Inferior parietal cortex (tissue), 1 donor: Measurements from ENCODE around the gene SLC16A13.
"Not testable (repeated sequence)": the region's sequence is repeated elsewhere in the genome, so short reads cannot be mapped to it uniquely, and the experiment has no call there.

Source experiments
- DNase-seq: peaks from one replicate; pipeline ENCODE4 v3.0.0-alpha.2; 2016; ENCODE audit errors: extremely low spot score

SLC16A13 gene

GRCh38 chr17:7064261-7064660 is 28.4 kb downstream of the SLC16A13 start:
- no peak for DNase-seq

GRCh38 chr17:7067198-7067597 is 31.4 kb downstream of the SLC16A13 start:
- no peak for DNase-seq

- no peak for DNase-seq
Observed at GRCh38 chr17:7068268-7068667, 32.5 kb downstream of the SLC16A13 start.

GRCh38 chr17:7070712-7071111 is 34.9 kb downstream of the SLC16A13 start:
- DNase-seq: no peak

DNA sequence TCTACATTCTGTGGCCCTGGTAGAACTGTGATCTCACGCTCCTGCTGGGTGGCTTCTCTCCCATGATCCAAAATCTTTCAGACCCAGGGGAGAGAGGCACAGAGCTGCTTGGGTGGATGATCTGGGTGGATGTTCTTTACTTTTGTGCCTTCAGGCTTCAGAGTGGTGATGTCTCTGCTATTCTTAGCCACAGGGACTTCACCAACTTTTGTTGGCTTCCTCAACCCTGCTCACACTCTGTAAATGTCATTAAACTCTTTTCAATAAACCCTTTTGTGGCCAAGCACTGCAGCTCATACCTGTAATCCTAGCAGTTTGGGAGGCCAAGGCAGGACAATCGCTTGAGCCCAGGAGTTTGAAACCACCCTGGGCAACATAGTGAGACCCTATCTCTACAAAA is 36.6 kb downstream of the SLC16A13 start:
- no peak for DNase-seq

DNA sequence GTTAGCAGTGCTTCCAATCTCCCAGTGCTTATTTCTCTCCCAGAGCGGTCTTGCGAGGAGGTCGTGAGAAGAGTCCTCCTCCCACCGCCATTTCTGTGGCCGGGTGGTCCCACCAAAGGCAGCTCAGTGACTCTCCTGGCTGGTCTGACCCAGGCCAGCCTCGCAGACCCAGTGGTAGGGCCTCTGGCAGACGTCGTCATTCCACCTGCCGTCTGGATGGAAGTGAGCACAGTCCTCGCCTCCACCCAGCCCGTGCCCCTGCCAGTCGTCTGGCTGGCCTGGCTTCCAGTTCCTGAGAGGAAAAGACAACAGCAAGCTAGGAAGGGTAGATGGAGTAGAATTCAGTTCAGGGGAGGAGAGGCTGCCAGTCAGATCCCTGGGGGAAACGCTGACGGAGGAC is 39.1 kb downstream of the SLC16A13 start:
- no peak for DNase-seq

DNA sequence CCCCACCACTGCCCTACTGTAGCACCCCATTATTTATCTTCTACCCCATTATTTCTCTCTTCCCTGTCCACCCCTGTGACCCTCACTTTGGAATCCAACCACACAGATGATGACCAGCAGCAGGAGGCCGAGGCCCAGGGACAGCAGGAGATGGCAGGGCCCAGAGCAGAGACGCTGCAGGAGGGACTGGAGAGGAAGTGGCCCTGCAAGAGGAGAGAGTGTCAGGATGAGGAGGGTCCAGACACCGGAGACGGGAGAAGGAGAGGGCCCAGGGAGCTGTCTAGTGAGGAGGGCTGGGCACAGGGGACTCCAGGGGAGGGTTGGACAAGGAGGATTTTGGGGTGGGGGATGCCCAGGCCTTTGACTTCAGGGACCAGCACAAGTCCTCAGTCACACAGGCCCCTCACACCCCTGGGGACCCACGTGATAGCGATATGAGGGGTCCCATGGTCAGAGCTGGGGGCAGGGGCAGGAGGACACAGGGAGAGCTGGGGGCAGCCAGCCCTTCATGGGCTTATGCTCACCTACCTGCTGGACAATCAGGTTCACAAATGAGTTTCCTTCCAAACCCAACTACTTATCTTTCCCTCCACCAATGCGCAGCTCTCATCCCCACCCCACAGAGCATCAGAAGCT is 42.2 kb downstream of the SLC16A13 start:
- DNase-seq: no peak

DNA sequence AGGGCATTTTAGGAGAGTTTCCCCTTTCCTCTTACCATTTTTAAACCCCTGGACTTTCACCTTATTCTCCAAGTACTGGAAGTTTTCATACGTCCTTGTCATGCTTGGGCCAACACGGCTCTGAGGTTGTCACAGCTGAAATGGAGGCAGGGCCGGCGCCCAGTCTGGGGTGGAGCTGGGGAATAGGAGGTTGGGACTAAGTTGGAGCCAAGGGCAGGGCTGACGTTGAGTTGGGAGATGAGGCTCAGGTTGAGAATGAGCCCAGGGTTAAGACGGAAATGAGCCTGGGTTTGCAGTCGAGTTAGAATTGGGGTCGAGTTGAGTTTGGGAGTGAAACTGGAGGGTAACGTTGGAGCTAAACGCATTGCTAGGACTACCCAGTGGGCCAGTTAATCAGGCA is 42.9 kb downstream of the SLC16A13 start:
- DNase-seq: no peak

DNA sequence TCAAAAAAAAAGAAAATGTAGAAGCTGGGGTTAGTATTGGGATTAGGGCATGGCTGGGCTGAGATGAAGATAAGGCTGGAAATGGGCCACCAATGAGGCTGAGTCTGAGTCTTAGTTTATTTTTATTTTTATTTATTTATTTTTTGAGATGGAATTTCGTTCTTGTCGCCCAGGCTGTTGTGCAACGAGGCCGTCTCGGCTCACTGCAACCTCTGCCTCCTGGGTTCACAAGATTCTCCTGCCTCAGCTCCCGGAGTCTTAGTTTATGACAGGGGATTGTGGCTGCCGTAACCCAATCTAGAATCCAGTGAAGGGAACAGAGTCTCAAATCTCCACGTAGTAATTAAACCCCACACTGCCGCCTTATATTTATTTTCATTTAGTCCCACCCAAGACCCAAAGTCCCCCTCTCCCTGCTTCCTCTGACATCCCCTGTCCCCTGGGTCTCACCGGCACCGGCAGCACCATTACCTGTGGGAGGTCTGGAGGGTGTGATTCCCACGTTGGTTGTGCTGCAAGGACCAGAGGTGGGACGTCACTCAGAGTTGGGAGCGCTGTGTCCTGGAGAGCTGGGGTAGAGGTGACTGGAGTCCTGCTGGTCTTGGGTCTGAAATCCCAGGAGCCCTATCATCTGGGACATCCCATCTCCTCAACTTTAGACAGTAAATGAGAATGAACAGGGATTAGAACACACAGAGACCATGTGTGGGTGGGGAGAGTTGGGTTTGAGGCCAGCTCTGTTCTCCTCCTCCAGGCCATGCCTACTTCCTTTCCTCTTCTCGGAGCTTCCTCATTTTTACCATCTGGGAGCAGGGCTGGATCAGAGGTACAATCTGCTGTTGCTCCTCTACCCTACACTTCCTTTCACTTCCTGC is 44.0 kb downstream of the SLC16A13 start, which contains the start of gene CLEC10A:
TSS of gene CLEC10A (minus strand) at position 671 of the 875 bp plus-strand sequence. CDS start 1,439 bp downstream, outside the sequence.
- no peak for DNase-seq

DNA sequence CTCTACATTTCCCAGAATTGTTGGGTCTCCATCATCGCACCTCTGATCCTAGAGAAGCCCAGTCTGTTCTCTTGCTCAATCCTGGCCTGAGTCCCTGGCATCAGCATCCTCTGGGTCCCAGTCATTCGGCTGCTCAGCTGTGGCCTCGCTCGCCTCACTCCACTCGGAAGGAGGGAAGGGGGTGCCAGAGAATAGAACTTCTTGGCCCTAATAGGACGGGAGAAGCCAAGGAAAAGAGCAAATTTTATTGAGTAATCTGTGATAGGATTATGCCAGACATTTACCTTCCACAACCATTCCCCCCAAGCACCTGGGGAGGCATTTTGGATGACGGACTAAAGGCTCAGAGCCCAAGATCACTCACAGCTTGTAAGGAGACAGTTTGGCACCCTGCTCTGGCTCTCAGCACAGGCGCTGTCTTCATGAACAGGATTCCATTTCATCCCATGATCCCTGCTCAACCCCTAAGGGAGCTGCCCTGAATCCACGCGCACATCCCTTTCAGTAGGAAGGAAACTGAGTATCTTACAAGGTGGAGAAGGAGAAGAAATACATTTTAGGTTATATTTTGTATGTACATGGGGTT is 44.7 kb downstream of the SLC16A13 start:
- DNase-seq: no peak

- no peak for DNase-seq
Observed at GRCh38 chr17:7081341-7082062, 45.7 kb downstream of the SLC16A13 start.

DNA sequence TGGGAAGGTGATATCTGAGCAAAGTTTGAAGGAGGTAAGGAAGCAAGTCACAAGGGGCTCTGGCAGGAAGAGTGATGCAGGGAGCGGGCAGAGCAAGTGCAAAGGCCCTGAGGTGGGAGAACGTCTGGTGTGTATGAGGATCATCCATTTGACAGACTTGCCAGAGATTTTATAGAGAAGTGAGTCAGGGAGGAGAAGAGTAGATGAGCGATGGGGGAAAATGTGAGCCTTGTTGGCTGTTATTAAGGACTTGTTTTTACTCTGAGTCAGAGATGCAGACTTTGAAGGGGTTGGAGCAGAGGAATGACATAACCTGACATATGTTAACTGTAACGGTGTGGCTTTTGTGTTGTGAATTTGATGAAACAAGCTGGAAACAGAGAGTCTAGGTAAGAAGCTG is 47.8 kb downstream of the SLC16A13 start:
- no peak for DNase-seq

GRCh38 chr17:7084088-7084487 is 48.3 kb downstream of the SLC16A13 start:
- no peak for DNase-seq

GRCh38 chr17:7088442-7088841 is 52.6 kb downstream of the SLC16A13 start:
- not testable (repeated sequence) for DNase-seq

- not testable (repeated sequence) for DNase-seq
Observed at GRCh38 chr17:7089570-7089969, 53.8 kb downstream of the SLC16A13 start.
